Measurements from ENCODE around the gene TUBGCP2. TPM values are rescaled to one million over a fixed set of nuclear protein-coding genes. Genes with fewer than 3 reads are reported as not detected.

TUBGCP2 gene
- total and polyA plus RNA-seq, 9 of the 15 experiments (the other 6 are each of a cell fraction or from before 2014, with no cell fraction given): 4.3 to 56.6 (median 28.4) TPM

DNA sequence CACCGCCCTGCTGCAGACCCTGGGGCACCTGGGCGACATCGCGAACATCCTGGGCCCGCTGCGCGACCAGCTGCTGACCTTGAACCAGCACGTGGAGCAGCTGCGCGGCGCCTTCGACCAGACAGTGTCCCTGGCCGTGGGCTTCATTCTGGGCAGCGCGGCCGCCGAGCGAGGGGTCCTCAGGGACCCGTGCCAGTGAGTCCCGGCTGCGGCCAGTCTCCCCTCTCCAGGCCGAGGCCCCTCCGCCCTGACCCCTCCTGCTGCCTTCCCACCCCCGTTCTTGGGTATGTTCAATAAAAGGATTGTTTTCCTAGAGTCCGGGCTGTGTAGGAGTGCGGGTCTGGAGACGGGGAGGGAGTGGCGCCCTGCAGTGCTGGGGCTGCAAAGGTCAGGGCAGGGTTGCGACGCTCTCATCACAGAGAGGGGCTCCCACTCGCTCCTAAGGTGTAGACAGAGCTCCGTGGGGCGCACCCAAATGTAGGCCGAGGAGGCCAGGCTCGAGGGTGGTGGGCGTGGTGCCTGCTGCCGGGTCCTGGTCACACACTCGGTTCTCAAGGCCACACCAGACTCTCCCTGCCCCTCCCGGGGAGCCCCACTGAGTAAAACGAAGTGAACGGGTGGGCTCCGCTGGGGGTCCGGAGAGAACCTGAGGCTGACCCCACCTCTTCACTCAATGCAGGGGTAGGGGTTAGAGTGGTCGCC is 77.3 kb downstream of the TUBGCP2 start:
- H3K4me3 ChIP-seq: no peak overlapping the region
- H3K9ac ChIP-seq (ENCODE audit: insufficient read depth in 1 of 2, low read depth in 2 of 2, low read length in 2 of 2): no peak overlapping the region
- POLR2A ChIA-PET: no interaction called here
- H3K9me1 ChIP-seq (ENCODE audit: control insufficient read depth, insufficient read depth, low read length): no peaks in the 10 kb centered on the region
- in situ Hi-C loops (cut with MboI) (no loop called here), intact Hi-C loops (cut with micrococcal nuclease) (no loop called here)
- H3K27ac ChIP-seq (ENCODE audit: extremely low read depth, low read depth, low read length): no peak overlapping the region
- H3K9me3 ChIP-seq (replicated peaks; ENCODE audit: control insufficient read depth, insufficient read depth, low read depth, low read length): no peaks in the 10 kb centered on the region
- no peak overlapping the region for H2AFZ ChIP-seq (ENCODE audit: low read depth, low read length)
- TF ChIP-seq, protein P1, sequence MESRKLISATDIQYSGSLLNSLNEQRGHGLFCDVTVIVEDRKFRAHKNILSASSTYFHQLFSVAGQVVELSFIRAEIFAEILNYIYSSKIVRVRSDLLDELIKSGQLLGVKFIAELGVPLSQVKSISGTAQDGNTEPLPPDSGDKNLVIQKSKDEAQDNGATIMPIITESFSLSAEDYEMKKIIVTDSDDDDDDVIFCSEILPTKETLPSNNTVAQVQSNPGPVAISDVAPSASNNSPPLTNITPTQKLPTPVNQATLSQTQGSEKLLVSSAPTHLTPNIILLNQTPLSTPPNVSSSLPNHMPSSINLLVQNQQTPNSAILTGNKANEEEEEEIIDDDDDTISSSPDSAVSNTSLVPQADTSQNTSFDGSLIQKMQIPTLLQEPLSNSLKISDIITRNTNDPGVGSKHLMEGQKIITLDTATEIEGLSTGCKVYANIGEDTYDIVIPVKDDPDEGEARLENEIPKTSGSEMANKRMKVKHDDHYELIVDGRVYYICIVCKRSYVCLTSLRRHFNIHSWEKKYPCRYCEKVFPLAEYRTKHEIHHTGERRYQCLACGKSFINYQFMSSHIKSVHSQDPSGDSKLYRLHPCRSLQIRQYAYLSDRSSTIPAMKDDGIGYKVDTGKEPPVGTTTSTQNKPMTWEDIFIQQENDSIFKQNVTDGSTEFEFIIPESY (CRISPR knock-in tag; IDR thresholded peaks at IDR 0.05): 0 out of 2 replicates have a peak, but pooled peaks have one; percentile 12
- TF ChIP-seq ZKSCAN1 (IDR thresholded peaks at IDR 0.05; ENCODE audit: low read depth, low read length): no peak
- TF ChIP-seq CHCHD3 (CRISPR knock-in tag; IDR thresholded peaks at IDR 0.05): no peak
- FAIRE-seq (no peak), ATAC-seq (no peak), DNase-seq (ENCODE audit: extremely low read depth in 1 of 4, low spot score in 3 of 4) (no peak)
- WGBS (ENCODE audit: insufficient coverage, low coverage, missing lambda C conversion rate): 72% methylated on average over 14 of the region's 44 CpGs
- no TSS peak for BruUV-seq (replicated peaks)
- no peaks in the 10 kb centered on the region for H3K27me3 ChIP-seq (ENCODE audit: control insufficient read depth in 2 of 2, insufficient read depth in 2 of 2, low read length in 2 of 2)
- H3K36me3 ChIP-seq (ENCODE audit: control insufficient read depth, insufficient read depth, low read length): no peaks in the 10 kb centered on the region
- CTCF ChIA-PET (ENCODE audit: low intra/inter-chr PET ratio): no interaction called here
- H3K4me2 ChIP-seq (ENCODE audit: insufficient read depth, low read length): no peak overlapping the region
- H3K79me2 ChIP-seq (ENCODE audit: control insufficient read depth, insufficient read depth, low read length): no peaks in the 10 kb centered on the region
- H4K20me1 ChIP-seq (replicated peaks; ENCODE audit: control insufficient read depth, insufficient read depth, low read length): no peaks in the 10 kb centered on the region
- H3K4me1 ChIP-seq (replicated peaks in 1 of 2; ENCODE audit: control insufficient read depth in 2 of 2, insufficient read depth in 2 of 2, low read length in 2 of 2): peaks cover 0 to 41% of the 10 kb centered on the region in 2 experiments; a peak in 2 of 5 replicates
